ENCODE data around the gene KRT24.

Gene KRT24

GRCh38 chr17:40648384-40648968 lies 55.1 kb downstream of the KRT24 start:
- in situ Hi-C loops (cut with MboI; ENCODE audit: low pct_unique_long_range_greater_than_20kb, low sequenced_read_pairs, unreplicated experiment): no loop called here
- TF ChIP-seq CTCF (IDR thresholded peaks at IDR 0.05; ENCODE audit: extremely low read depth, insufficient read depth, missing control alignments): no peak
- peak; percentile 27 for DNase-seq (ENCODE audit: low spot score)
